Esophagus squamous epithelium (tissue), 4 donors: Measurements from ENCODE around the gene TERF2IP.

Experiments
- CTCF ChIP-seq, 6 experiments: fragments of 450-650 bp in 4 of 6; fragments of 200-600 bp in 2 of 6; sonication (generic) in 2 of 6; IDR thresholded peaks; one replicate each; pipeline ENCODE4 v1.5.1; 2016 to 2019; ENCODE audit warnings: antibody characterized with exemption in 6 of 6, mild to moderate bottlenecking in 4 of 6, moderate library complexity in 4 of 6
- POLR2A ChIP-seq, 4 donors: fragments of 450-650 bp; IDR thresholded peaks; one replicate each; pipeline ENCODE4 v1.6.1; 2017; ENCODE audit warnings: antibody characterized with exemption in 4 of 4, mild to moderate bottlenecking in 4 of 4, moderate library complexity in 3 of 4

DNA sequence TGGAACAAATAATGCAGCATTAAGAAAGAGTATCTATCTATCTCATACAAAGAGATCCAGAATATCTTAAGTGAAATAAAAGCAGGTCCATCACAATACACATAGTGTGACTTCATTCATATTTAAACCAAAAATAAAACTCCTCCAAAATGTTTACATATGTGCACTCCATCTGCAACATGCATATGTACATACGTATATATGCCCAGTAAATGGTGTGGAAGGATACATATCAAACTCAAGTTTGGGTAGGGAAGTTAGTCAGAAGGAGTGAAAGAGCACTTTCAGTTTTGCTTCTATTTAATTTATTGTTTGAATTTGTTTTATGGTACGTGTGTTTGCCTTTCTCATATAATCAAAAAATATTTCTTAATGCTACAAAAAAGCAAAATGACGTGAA lies 12.5 kb upstream of the TERF2IP start:
- TF ChIP-seq CTCF (IDR thresholded peaks at IDR 0.05) (no peak), POLR2A (IDR thresholded peaks at IDR 0.05) (no peak)
